Smooth muscle cell of the brain vasculature (primary cell): Measurements from ENCODE around the gene CLEC16A.
"Not testable (repeated sequence)": the region's sequence is repeated elsewhere in the genome, so short reads cannot be mapped to it uniquely, and the experiment has no call there.

Experiments
- DNase-seq: peaks from one replicate; pipeline ENCODE4 v3.0.0-alpha.2; 2012; ENCODE audit warnings: low read depth, low spot score

Gene CLEC16A

DNA sequence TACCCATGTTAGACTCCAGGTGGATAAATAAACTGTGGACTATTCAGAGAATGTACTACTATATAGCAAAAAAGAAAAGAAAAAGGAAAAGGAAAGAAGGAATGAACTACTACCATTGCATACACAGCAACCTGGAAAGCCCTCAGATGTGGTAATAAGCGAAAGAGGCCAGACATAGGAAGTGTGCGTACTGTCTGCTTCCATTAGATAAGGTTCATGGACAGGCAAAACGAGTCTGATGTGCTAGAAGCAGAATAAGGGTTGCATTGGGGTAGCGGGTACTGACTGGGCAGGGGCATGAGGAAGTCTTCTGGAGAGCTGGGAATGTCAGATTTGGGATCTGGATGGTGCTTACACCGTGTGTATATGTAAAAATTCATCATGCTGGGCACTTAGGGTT is 21.8 kb downstream of the CLEC16A start:
- DNase-seq = no peak

DNA sequence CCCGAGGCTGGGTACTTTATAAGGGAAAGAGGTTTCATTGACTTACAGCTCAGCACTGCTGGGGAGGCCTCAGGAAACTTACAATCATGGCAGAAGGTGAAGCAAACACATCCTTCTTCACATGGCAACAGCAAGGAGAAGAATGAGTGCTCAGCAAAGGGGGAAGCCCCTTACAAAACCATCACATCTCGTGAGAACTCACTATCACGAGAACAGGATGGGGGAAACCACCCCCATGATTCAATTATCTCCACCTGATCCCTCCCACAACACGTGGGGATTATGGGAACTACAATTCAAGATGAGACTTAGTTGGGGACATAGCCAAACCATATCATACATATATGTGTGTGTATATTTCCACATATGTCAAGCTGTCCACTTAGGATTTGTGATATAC is 22.2 kb downstream of the CLEC16A start:
- DNase-seq = not testable (repeated sequence)

DNA sequence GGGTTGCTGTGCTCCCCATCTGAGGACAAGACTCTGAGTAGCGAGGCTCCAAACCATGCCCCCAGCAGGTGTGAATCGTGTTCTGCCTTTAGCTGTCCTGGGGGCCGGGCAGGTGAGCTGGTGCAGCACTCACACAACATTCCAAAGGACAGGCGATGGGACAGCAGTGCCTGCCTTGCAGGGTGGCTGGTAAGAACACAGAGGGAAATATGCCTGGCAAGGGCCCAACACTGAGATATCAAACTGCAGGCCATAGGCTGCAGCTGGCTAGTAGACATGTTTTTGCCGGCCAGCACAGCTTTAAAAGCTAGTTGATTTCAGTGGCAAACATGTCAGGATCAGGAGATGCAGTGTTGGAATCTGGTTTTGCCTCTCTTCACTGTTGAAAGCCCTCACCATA is 23.6 kb downstream of the CLEC16A start:
- no peak for DNase-seq

DNA sequence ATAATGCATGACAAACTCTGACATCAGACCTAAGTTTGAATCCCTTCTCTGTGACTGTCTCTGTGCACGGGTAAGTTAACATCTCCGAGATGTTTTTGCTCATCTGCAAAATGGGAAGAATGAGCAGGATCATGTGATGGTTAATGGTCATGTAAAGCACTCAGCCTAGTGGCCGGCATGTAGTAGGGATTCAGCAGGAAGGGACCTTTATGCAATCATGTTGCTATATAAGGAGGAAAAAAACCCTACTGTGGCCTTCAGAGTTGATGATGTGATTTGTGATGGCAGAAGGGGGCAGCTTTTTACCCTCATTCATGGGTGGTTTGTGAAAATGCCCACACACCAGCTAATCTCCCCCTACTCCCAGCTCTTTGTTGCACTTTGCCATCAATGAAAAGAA is 24.1 kb downstream of the CLEC16A start:
- DNase-seq = no peak

DNA sequence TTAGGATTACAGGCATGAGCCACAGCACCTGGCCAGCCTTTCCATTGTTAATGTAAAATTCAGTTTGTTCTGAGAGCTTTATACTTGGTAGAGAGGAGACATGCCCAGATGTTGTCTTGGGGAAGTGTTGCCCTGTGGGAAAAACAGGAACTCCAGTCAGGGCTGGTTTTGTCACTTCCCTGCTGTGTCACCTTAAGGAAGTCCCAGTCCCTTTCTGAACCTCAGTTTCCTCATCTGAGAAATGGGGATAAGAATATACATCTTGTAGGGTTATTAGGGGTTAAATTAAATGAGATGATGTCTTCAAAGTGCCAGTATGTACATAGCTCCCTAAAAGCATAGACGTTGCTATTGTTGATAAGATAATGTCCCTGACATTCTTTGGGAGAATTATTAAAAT is 25.3 kb downstream of the CLEC16A start:
- DNase-seq = no peak

DNA sequence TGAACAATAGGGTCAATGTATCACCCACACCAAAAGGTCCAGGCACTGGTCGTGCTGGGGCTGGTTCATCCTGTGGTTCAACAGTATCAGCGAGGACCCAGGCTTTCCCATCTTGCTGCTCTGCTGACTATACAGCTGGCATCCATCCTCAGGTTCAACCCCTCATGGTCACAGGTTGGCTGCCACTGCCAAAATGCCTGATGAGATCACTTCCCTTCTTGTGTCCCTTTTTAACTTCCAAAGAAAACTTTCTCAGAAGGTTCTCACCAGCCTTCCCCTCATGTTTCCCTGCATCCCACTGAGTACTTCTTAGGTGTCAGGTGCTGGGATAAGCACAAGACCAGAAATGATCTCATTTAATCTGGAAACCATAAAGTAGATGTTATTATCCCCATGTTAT is 25.7 kb downstream of the CLEC16A start:
- no peak for DNase-seq

DNA sequence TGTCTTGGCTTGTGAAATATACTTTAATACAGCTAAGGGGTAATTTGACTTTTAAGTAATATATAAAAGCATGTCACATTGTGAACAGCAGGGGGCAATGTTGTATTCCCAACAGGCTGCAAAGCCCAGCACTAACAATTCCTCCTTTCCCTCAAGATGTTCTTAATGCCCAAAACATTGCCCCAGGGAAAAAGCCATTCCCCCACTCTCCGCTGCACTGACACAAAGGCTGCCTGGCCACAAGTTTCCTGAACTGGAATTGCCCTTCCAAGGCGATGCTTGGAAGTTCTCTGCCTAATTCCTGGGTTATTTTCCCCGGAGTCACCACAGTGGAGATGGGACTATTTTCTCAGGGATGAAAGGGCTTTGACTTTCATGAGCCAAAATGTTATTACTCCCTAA is 27.2 kb downstream of the CLEC16A start:
- peak; percentile 69 for DNase-seq

DNA sequence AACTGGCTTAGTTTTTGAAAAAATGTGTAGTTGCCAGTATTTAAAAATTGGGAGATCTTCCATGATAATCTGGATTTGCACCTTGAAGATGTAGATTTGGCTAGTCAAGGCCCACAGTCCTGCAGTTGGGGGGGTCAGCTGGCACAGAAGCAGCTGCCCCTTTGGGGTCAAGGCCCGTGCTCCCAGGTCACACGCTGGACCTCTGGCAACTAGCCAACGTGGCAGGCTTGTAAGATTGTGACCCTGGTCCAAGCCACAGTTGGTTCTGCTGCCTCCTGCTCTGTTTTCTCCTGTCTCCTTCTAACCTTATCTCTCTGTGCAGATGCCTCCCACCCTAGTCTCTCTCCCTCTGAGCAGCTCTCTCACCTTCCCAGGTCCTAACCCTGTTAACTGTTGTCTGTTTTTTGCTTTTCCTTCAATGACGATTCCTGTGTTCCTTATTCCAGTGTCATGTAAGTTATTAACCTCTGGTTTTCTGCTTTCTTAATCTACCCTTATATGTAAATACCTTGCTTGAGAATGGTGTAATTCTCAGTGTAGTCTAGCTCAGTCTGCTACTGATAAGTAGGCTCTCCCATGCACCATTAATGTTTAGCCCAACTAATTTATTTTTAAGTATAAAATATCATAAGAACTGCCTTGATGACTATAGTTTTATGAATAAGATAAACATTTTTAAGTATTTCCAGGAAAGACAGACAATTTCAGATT is 27.9 kb downstream of the CLEC16A start:
- DNase-seq = no peak

DNA sequence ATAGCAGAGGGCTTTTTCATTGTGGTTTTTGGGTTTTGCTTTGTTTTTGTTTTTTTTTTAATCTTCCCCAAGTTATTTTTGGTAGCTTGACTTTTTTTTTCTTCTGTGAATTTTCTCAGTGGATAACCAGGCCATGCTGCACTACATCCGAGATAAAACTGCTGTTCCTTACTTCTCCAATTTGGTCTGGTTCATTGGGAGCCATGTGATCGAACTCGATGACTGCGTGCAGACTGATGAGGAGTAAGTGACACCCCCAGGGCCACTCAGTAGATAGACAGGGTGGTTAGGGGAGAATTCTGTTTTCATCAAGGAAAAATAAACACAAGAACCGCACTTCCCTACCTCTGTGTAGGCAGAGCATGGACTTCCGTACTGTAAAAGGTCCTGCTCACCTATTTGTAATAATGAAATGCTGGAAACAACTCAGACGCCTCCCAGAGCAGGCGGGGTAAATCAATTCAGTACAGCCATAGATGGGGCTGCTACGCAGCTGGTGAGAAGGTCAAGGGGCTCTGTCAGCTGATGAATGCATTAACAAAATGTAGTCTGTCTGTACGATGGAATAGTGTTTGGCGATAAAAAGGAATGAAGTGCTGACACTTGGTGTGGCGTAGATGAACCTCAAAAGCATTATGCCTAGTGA is 28.6 kb downstream of the CLEC16A start:
- DNase-seq = no peak

DNA sequence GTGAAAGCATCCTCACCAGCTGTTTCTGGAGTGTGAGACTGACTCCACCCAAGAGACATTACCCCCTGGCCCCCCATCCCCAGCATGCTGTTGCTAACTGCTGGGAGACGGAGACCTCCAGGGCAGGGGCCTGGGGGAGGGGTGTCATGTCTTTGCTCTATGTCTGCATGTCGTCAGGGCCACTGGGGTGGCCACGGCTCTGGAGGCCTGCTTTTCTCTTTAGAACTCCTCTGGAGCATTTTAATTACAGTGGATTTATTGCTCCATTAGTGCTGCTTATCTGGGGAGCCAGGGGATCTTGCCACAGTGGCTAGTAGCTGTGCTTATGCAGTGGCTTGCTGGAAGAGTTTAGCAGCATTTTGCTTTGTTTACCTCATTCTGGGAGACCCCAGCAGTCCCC is 32.3 kb downstream of the CLEC16A start:
- DNase-seq = no peak

DNA sequence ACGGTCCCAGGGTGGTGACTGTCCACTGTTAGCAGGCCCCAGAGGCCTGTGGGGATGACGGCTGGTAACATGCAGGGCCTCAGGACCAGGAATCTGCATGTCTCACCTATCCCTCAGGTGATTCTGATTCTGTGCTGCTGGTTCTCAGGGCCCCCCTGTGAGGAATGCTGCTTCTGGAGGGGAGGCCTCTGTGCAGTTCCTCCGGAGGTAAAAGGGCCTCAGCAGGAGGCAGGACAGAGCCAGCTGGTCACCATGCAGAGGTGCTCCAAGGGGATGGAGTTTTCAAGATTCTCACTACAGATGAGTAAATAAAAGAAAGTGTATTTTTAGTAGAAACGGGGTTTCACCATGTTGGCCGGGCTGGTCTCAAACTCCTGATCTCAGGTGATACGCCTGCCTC is 33.8 kb downstream of the CLEC16A start:
- DNase-seq = no peak

DNA sequence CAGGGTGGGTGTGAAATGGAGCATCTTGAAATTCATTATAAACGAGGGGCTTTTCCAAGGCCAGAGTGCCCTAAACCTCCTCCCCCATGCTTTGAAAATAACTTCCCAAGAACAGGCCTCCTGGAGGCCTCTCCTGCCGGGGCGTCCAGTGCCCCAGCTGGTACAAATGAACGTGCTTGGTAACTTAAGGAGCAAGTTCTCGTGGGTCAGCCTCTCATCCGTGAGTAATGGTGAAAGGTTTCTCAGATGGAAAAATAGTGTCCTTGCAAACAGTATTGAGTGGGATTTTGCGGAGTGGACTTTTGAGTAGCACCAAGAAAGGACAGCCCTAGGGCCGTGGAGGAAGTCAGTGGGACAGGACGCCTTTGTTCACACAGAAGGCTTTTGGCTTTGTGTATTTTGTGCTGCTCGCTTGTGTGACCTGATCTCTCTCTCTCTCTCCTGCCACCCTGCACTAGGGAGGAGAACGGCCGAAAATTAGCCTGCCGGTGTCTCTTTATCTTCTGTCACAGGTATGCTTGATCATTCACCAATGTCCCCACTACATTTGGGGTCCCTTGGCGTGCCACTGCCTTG is 34.6 kb downstream of the CLEC16A start:
- no peak for DNase-seq

DNA sequence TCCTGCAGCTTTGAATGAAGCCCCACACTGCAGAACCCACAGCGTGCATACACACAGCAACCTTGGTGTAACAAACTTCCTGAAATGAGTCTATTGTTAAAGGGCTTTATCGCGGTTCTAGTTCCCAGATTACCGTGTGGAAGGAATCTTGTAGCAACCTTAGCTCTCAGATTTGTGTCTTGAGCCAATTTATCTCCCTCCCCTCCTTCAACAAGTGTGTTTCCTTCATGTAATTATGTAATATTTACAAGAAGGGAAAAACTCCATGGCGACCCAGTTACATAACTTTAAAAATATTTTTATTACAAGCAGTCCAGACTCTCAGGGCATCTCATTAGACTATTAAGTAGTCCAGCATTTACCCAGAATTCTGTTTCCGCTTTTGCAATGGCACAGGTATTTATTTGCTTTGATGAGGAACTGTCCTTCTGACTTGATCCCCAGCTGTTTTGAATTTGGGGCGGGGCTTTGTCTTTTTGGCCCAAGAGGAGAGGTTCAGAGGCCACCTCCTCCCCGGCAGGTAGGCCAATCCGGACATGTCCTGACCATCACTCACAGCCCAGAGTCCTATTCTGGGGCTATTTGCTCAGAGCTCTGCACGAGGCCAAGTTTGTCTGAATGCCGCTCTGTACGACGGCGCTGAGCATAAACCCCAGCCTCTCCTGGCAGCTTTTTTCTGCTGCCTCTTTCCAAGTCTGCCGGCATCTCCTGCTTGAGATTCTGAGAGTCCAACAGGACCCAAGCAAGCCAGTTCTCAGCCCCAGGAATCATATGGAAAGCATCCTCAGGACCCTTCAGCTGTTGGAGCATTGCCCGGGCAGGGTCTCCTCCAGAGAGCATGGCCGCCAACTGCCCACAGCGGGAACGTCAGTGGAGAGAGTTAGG is 35.6 kb downstream of the CLEC16A start:
- no peak for DNase-seq

DNA sequence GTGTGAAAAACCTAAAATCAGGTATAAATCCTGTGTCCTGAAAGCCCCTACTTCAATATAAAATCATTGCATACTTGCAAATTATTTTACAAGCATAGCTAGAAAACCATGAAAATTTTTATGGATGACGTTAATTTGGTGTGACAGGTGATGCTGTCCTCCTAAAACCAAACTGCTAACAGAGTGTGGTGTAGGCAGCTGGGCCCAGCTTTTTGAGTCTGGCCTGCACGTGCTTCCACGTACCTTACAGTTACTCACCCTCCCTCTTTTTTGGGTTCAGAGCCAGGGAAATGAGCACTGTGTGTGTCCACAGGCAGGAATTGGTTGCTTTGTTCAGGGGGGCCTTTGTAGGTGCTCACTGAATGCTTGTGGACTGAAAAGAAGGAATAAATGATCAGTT is 36.4 kb downstream of the CLEC16A start:
- DNase-seq = no peak

DNA sequence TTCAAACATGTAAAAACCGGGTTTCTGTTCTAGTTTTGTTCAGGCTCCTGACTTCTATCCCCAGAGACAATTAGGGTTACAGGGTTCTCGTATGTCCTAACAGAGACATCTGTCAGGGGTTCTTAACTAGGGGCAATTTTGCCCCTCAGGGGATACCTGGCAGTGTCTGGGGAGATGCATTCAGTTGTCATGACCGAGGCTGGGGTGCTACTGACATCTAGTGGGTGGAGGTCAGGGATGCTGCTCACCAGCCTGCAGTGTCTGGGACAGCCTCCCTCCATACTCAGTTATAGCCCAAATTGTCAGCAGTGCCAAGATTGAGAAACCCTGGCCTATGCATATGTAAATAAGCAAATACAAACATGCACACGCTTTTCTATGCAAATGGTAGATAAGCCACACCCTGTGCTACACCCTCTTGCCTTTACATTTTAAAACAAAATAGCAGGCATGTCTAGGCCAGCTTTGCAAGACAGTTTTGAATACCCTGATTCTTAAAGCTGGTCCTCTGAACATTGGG is 37.4 kb downstream of the CLEC16A start:
- DNase-seq = no peak

DNA sequence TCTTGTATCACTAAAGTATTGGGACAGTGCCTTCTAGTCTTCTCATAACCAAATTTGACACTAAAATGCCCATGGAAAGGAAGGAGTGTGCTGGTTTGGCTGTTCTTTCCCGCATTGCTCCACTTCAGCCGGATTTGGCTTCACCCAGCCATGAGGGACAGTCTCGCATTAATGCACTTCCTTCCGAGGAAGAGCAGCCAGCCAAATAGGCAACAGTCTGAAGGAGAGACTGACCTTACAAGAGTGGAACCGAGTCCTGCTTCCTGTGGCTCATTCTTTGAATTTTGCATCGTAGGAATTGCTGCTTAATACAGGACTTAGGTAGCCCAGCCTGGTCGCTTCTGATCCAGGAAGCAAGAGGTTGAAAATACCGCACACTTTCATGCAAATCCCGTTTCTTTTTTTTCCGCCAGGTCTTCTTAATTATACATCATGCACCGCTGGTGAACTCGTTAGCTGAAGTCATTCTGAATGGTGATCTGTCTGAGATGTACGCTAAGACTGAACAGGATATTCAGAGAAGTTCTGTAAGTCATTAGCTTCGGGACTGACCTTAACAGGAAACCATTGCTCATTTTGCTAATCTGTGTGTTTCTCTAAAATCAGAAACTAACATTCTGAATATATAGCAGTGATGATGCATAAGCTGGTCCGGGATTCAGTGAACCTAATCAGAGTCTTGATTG is 38.2 kb downstream of the CLEC16A start:
- DNase-seq = no peak

DNA sequence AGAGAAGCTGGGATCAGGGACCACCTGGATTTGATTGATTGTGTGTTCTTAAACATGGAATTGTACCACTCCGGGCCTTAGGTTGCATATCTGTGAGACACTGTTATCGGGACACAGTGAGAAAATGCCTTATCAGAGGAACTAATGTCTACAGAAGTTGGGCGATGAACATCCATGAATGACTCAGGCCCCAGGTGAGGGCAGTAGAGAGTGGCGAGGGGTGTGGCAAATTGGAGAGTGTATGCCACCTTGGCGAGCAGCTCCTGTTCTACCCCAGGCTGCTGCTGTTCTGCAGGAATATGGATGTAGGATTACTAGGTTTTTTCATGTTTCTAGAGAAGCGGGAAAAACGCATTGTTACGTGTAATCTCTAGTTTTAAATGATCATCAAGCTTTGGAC is 38.8 kb downstream of the CLEC16A start:
- DNase-seq = no peak

DNA sequence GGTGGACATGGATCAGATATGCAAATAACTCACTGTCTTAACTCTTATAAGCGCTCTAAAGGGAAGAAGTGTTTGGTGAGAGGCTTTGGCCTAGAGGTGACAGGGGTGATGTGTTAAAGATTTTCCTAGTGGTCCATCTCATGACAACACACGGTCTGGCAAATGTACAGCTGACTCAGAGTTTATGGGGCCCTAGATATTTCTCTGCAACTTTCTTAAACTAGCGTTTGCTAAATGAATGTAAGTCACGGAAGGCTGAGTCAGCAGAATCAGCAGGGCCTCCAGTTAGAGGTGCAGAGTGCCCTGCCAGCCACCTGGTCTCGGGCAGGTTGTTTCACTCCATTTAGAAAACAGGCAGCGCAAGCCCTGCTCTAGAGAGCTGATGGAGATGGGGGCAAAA is 40.1 kb downstream of the CLEC16A start:
- DNase-seq = no peak

DNA sequence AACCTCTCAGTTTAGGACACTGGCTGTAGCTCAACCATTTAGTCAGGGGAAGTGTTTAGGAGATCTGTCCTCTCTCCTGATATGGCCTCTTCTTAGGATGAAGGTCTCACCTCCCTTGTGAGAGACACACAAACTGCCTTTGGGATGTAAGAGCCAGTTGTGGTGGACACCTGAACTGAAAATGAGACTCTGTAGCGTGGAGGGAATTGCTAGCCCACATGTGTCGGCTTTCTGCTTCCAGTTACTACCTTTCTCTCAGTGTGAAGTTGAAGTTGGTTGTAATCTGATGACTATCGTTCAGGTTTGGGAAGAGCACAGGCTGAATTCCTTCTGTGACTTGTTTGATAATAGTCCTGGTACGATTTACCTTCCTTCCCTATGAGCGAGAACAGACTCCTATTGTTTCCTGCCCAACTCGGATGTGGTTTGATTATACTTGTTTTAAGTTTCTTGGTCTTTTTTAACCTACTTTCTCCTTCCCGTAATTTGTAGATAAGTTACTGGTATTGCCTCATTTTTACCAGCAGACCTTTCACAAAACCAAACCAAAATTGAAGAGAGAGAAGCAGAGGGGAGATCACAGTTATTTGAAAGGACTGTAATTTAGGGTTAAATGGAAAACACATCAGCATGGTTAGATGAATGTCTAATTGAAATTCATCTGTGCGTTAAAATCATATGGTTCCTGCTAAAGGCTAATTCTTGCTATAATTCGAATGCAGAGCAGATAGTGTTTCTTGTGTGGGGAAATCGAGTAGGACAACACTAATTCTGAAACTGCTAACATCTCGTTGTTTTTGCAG is 43.2 kb downstream of the CLEC16A start:
- DNase-seq = no peak

DNA sequence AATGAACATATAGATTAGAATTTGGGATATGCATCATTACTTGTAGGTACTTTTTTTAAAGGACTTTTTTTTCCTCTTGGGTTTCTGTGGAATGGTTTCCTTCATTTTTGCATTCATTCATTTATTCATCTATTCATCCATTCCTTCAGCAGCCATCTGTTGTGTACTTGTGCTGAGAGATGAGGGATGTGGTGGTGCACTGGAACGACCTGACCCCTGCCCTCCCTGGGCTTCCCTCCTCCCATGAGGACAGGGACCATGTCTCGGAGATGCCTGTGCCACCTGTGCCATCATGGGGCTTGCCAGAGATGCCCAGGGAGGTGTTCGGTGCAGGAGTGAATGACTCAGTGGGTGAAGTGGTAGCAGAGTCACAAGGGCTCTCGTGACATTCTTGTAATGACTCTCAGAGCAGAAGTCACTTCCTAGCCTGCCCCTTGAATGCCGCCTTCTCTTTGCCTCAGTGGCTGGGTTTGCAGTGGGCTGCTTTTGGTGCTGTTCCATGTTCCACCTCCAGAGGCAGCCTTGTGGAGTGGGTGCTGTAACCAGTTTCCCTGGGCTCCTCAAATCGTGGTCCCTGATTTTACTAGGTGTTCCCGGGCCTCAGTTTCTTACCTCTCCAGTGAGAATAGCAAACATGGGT is 43.9 kb downstream of the CLEC16A start:
- DNase-seq = no peak
